Omental fat pad (tissue), 4 donors: ENCODE data around the gene LEMD2. TPM values are rescaled to one million over a fixed set of nuclear protein-coding genes. Genes with fewer than 3 reads are reported as not detected.

Experiments
- ATAC-seq: fragments of 150-250 bp; one replicate; pipeline ENCODE4 v1.9.1; 2016; ENCODE audit warnings: mild to moderate bottlenecking, moderate library complexity; ENCODE audit not compliant: low FRiP score
- DNase-seq: peaks from one replicate; pipeline ENCODE4 v3.0.0-alpha.2; 2019; ENCODE audit warnings: low spot score
- total RNA-seq, 4 donors: library from RNA; depleted of rRNA; stranded (reverse); fragments of >200 nt; gene quantifications; one replicate each; pipeline ENCODE4 v1.1.0, GENCODE V29; 2016
- TF ChIP-seq, protein P1 (sequence below), 3 donors: fragments of 450-650 bp; IDR thresholded peaks; one replicate each; pipeline ENCODE4 v1.5.1; 2016 to 2017; ENCODE audit warnings: antibody characterized with exemption in 3 of 3, mild to moderate bottlenecking in 3 of 3, moderate library complexity in 2 of 3

Gene LEMD2
- total RNA-seq, 4 donors from 2014 or later = 25.8 to 75.0 (median 40.4) TPM

DNA sequence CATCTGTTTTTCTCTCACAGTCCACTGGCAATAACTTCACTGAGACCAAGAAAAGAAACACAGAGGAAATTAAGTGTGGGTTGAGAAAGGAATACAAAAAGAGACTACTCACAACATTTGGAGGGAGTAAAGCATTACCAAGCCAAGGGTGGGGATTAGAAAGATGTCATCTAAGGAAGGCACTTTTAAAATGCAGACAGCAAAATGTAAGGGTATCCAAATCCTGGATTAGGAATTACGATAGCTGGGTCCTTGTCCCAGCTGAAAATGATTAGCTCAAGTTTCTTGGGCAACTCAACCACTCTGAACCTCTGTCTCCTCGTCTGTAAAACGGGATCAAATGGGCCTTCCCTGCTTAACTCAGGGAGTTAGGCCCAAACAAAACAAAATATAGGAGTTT, 2.2 kb downstream of the LEMD2 start:
- DNase-seq (no peak), ATAC-seq (no peak)
- TF ChIP-seq, protein P1, sequence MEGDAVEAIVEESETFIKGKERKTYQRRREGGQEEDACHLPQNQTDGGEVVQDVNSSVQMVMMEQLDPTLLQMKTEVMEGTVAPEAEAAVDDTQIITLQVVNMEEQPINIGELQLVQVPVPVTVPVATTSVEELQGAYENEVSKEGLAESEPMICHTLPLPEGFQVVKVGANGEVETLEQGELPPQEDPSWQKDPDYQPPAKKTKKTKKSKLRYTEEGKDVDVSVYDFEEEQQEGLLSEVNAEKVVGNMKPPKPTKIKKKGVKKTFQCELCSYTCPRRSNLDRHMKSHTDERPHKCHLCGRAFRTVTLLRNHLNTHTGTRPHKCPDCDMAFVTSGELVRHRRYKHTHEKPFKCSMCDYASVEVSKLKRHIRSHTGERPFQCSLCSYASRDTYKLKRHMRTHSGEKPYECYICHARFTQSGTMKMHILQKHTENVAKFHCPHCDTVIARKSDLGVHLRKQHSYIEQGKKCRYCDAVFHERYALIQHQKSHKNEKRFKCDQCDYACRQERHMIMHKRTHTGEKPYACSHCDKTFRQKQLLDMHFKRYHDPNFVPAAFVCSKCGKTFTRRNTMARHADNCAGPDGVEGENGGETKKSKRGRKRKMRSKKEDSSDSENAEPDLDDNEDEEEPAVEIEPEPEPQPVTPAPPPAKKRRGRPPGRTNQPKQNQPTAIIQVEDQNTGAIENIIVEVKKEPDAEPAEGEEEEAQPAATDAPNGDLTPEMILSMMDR (IDR thresholded peaks at IDR 0.05) = no peak

DNA sequence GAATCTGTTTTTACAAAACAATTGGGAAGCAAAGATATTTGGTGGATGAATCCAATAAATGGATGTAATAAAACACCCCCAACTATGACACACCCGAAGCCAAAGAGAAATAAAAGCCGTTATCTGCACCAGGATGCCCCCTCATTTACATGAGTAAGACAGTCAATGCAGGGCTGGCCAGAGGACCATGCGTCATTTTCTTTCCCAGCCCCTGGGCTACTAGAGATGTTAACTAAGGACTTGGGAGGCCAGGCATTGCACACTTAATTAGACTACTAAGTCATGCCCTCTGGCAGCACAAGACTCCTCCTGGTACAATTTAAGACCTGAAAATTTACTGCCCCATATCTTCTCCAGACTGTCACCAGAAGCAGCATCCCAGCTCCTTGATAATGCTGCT, 3.2 kb downstream of the LEMD2 start:
- DNase-seq (no peak), ATAC-seq (no peak)
- TF ChIP-seq, protein P1 (IDR thresholded peaks at IDR 0.05) = no peak

DNA sequence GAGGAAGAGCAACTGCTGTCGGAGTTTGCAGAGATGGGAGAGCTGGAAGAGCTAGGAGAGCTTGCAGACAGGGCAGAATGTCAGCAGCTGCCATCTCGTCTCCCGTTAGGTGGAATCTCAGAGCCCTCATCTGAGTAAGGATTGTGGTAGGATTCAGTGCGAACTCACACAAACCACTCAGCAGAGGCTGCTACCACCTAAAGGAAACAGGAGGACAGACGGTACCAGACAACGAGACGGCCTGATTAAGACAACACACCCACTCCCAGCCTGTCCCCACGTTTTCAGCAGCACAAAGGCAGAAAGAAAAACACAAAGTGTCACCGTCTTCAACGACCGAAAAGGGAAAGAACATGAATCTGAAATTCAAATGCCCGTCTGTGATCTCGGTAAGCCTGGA, 4.1 kb downstream of the LEMD2 start:
- DNase-seq = no peak
- TF ChIP-seq, protein P1 (IDR thresholded peaks at IDR 0.05) = no peak
- no peak for ATAC-seq

DNA sequence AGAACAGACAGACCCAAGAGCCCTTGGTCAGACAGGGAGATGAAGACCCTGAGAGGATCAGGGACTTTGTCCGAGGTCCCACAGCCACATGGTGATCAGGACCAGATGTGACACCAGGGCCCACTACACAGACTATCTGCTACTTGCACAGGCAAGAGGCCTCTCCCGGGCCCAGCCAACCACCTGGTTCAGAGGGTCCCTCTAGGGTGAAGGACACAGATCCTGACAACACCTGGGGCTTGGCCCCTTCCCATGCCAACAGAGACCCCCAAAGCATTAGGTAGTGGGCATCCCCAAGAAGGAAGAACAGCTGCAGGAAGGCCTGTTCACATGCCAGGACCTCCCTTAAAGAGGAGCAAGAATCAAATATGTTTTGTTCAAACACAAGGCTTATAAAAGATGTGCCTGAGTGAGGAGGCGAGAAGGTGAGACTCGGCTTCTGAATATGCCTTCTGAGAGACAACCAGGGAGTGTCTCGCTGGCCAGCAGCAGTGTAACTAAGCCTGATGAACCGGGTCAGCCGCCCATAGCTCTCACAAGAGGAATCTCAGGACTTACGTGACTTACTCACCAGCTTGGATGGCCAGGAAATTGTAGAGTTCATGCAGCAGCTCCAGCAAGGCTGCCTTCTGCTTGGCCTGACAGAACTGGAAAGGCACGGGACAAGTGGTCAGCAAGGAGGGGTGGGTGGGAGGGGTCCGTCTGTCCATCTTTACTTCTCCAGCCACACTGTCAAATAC, 5.0 kb downstream of the LEMD2 start:
- TF ChIP-seq, protein P1 (IDR thresholded peaks at IDR 0.05) = no peak
- no peak for DNase-seq
- ATAC-seq = no peak

DNA sequence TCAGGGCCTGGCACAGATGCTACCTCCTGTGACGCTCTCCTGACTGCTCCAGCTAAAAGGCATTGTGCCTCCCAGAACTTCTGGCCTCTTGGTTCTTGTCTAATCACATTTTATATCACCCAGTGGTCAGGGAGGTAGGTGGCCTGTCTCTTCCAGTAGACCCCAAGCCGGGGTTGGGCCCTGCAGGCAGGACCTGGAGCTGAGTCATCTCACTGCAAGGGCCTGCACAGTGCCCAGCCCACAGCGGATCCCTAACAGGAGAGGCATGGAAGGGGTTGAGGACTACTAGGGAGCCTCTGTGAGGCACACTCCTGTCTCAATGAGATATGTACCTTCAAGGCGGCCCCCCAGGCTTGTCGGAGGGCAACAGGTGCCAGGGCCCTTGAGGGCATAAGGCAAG, 6.4 kb downstream of the LEMD2 start:
- DNase-seq (no peak), ATAC-seq (no peak)
- TF ChIP-seq, protein P1 (IDR thresholded peaks at IDR 0.05) = no peak

DNA sequence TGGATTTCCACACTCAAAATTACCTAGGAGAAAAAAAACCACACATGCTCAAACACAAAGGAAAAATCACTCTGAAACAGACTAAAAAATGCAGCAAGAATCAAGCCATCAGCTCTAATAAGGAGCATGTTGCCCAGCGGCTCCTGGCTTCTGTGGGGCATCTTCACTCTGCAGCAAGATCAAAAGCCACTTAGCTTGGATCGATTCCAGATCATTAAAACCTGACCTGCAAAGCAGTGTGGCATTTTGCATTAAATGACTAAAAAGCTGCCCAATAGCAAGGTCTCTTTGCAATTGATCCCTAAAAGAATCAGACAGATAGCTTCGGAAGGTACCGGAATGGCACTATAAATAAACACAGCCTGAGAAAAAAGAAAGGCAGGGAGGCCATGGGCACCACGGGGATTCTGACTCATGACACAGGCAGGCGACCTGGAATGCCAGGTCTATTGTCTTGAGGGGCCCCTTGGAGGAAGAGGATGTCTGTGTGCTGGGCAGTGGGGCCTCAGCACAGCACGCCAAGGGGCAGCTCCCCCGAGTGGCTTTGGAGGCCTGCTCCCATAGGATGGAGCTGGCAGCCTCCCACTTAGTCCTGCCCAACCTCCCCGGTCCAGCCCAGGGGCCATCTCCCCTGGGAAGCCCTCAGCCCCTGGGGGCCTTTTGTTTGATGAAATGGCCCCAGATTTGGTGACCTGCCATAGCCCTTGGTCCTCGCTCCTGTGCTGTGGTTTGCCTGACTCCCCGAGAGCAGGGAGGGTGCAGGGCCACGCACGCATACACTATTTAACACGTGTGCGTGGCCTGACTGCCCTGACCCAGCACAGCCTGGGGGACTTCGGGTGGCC, 7.6 kb downstream of the LEMD2 start:
- ATAC-seq = no peak
- DNase-seq = no peak

More for the DNA sequence above, 7.6 kb downstream of the LEMD2 start:
- TF ChIP-seq, protein P1 (IDR thresholded peaks at IDR 0.05) = no peak
